Amniotic stem cell (primary cell): ENCODE data around the gene CCDC68.

ENCODE experiments used
- DNase-seq: peaks from one replicate; lab custom pipeline; 2025; lab: John Stamatoyannopoulos, UW

CCDC68 gene

GRCh38 chr18:54918060-54918459 lies 41.2 kb downstream of the CCDC68 start:
- no peak for DNase-seq

- DNase-seq = no peak
These were observed 42.8 kb downstream of the CCDC68 start for GRCh38 chr18:54916507-54916906.

- DNase-seq = no peak
These were observed 44.4 kb downstream of the CCDC68 start for GRCh38 chr18:54914816-54915215.

GRCh38 chr18:54911551-54911950 lies 47.7 kb downstream of the CCDC68 start:
- no peak for DNase-seq

- no peak for DNase-seq
These were observed 48.9 kb downstream of the CCDC68 start for GRCh38 chr18:54910161-54910919.

GRCh38 chr18:54909538-54909937 lies 49.7 kb downstream of the CCDC68 start:
- no peak for DNase-seq

- no peak for DNase-seq
These were observed 52.7 kb downstream of the CCDC68 start for GRCh38 chr18:54906331-54907185.

- no peak for DNase-seq
These were observed 53.6 kb downstream of the CCDC68 start for GRCh38 chr18:54905629-54906028.

DNA sequence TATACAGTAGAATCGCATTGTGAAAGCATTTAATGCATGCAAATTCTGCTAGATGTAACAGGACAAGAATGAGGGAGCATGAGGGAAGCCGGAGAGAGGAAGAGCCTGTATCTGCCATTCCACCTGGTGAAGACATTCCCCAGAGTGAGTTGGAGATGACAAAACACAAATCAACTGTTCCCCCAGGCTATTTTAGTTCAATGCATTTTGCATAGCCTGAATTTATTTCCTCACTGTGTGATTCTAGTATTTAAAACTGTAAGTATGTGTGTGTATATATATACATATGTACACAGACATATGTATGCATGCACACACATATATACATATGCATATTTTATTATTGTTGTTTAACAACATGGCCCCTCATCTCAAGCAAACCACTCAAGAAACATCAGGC lies 54.7 kb downstream of the CCDC68 start:
- DNase-seq = no peak

GRCh38 chr18:54900290-54900689 lies 59.0 kb downstream of the CCDC68 start:
- no peak for DNase-seq

DNA sequence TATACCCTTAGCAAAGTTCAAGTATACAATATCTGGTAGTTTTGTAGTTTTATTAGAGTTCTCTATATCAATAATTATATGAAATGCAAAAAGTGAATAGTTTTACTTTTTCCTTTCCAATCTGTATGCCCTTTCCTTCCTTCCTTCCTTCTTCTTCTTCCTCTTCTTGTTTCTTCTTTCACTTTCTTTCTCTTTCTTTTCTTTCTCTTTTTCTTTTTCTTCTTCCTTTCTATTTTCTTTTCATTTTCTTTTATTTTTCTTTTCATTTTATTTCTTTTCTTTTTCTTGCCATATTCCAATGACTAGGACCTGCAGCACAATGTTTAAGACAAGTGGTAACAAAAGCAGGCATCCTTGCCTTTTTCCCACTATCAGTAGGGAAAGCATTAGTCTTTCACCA lies 59.8 kb downstream of the CCDC68 start:
- no peak for DNase-seq

DNA sequence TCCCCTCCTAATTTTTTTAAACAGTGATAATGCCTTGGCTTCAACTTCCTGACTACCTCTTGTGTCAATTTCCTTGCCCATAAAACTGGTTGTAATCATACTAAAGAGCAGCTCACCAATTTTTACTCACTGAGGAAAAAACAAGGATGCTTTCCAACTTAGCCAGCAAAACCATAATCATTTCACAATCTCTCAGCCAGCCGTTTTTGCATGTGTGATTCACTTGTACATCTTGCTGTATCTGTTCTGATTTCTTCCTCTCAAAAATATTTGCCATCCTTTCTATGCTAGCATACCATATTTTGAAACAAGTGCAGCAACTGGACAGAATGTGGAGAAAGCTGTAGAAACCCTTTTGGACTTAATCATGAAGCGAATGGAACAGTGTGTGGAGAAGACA lies 70.3 kb downstream of the CCDC68 start:
- no peak for DNase-seq

- DNase-seq = no peak
These were observed 70.9 kb downstream of the CCDC68 start for GRCh38 chr18:54888378-54888777.

GRCh38 chr18:54883816-54884604 lies 75.3 kb downstream of the CCDC68 start:
- DNase-seq = no peak

- DNase-seq = no peak
These were observed 76.9 kb downstream of the CCDC68 start for GRCh38 chr18:54882318-54882717.

DNA sequence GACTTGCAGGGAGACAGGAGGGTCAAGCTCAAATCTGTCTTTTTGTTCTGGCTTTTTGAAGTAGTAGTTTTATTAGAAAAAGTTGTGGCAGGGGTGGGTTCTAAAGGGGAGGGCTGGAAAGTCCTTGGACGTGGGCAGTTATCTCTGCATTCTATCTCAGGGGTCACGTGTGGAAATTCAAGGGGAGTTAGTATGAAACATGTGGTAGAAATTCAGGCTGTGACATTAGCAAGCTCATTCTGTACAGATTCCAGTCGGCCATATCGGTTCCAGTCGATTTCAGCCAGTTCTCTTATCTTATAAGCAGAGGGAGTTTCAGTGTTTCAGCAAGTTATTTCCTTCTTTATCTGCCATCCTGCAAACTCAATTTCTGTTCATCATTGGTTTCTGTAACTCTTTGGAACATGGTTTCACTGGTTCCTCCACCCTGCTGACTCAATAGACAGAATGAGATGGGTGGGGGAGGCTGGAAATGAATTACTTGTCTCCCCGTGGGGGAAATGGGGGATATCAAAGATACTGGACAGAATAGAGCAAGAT lies 78.0 kb downstream of the CCDC68 start:
- no peak for DNase-seq

GRCh38 chr18:54880395-54881105 lies 78.7 kb downstream of the CCDC68 start:
- no peak for DNase-seq

- no peak for DNase-seq
These were observed 79.6 kb downstream of the CCDC68 start for GRCh38 chr18:54879691-54880090.

DNA sequence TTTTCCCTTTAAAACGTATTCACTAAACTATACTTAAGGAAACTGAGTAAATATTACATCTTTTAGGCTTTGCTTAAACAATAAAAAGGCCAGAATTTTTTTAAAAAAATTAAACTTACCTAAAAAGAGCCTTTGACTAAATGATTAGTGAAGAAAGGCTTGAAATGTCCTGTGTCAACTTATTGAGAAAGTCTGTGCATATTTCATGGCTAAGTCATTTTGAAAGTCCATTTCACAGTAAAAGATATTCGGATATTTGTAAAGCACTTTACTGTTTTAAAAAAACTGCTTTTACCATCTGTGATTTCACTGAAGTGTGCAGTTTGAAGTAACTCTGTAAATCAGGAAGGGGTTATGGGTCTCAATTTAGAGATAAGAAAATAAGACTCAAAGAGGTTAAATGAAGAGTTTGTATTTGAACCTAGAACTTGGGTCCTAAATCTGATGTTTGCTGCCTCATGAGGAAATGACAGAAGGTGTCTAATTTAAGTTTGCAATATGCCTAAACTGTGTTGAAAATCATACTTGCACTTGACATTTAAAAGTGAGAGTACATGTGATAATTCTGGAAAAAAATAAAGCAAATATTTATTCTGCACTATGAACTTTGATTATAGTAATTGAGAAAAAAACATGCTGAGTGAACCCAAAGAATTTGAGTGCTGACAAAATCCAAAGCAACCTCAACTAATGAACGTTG lies 80.5 kb downstream of the CCDC68 start:
- no peak for DNase-seq

DNA sequence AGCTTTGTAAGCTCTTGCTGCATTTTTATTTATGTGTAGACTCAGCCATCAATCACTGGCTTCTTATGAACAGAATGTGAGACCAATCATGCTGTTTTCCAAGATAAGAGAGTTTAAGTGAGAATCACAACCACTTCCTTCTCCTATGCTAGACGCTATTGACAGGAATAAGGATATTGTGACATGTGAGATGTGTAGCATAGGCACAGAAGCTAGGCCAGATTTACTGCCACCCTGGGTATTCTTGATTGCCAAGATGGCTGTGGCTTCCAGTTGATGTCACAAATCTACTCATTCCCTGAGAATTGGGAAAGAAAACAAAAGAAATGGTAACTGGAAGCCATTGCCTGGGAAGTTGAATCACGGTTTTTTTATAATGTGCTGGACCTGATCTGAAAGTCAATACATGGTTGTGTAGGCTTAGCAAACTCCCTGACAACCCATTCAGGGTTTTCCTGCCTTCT lies 81.1 kb downstream of the CCDC68 start:
- DNase-seq = no peak

DNA sequence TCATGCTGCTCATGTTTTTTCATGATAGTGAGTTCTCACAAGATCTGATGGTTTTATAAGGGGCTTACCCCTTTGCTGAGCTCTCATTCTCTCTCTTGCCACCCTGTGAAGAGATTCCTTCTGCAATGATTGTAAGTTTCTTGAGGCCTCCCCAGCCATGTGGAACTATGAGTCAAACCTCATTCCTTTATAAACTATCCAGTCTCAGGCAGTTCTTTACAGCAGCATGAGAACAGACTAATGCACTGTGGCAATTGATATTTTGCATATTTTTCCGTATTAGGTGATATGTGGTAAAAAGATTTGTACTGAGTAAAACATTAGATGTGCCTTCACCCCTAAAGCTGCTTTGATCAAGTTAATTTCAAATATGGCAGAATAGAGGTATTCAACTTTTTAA lies 82.2 kb downstream of the CCDC68 start:
- no peak for DNase-seq
